Fibroblast of mammary gland (primary cell): ENCODE data around the gene CTIF.

Experiments used
- DNase-seq: peaks from one replicate; pipeline ENCODE4 v3.0.0-alpha.2; 2010; ENCODE audit warnings: low read depth
- H3K4me3 ChIP-seq: 2 replicates; pipeline ENCODE4 v1.5.1; 2011; ENCODE audit warnings: low read depth, mild to moderate bottlenecking, low read length, moderate library complexity; ENCODE audit not compliant: control insufficient read depth
- CTCF ChIP-seq: conservative IDR thresholded peaks from 2 replicates; pipeline ENCODE4 v1.5.1; 2011; ENCODE audit warnings: low read depth, low read length, inconsistent platforms; ENCODE audit not compliant: control insufficient read depth, insufficient read depth

The CTIF gene

GRCh38 chr18:48617844-48618497, 79.1 kb downstream of the CTIF start:
- TF ChIP-seq CTCF = no peak
- DNase-seq = no peak
- no peak overlapping the region for H3K4me3 ChIP-seq

GRCh38 chr18:48619016-48619415, 80.2 kb downstream of the CTIF start:
- DNase-seq = no peak
- TF ChIP-seq CTCF = no peak
- H3K4me3 ChIP-seq = no peak overlapping the region

GRCh38 chr18:48619501-48619900, 80.7 kb downstream of the CTIF start:
- no peak for DNase-seq
- no peak for TF ChIP-seq CTCF
- H3K4me3 ChIP-seq = no peak overlapping the region

- TF ChIP-seq CTCF = no peak
- DNase-seq = no peak
- no peak overlapping the region for H3K4me3 ChIP-seq
Measured at GRCh38 chr18:48620071-48620470, 81.2 kb downstream of the CTIF start.

GRCh38 chr18:48621240-48621639, 82.4 kb downstream of the CTIF start:
- H3K4me3 ChIP-seq = no peak overlapping the region
- DNase-seq = peak; percentile 83
- no peak for TF ChIP-seq CTCF

GRCh38 chr18:48621815-48622555, 83.2 kb downstream of the CTIF start:
- H3K4me3 ChIP-seq = no peak overlapping the region
- no peak for TF ChIP-seq CTCF
- no peak for DNase-seq
